Ectodermal cell (in vitro differentiated cells): Measurements from ENCODE around the gene FAM47C.
"Not testable (repeated sequence)": the region's sequence is repeated elsewhere in the genome, so short reads cannot be mapped to it uniquely, and the experiment has no call there.

Experiments
- H3K27ac ChIP-seq: 2 replicates; pipeline ENCODE4 v1.7.0; 2013; ENCODE audit warnings: mild to moderate bottlenecking, low read depth, low read length; ENCODE audit not compliant: insufficient read depth, poor library complexity, severe bottlenecking
- H3K27me3 ChIP-seq: 2 replicates; pipeline ENCODE4 v1.7.0; 2013; ENCODE audit warnings: mild to moderate bottlenecking, low read length; ENCODE audit not compliant: insufficient read depth, control insufficient read depth, poor library complexity, severe bottlenecking
- H3K36me3 ChIP-seq: one replicate; pipeline ENCODE4 v1.7.0; 2013; ENCODE audit warnings: low read length; ENCODE audit not compliant: control insufficient read depth, insufficient read depth
- H3K4me1 ChIP-seq: one replicate; pipeline ENCODE4 v1.7.0; 2013; ENCODE audit warnings: low read length; ENCODE audit not compliant: control insufficient read depth, insufficient read depth
- H3K4me3 ChIP-seq: 2 replicates; pipeline ENCODE4 v1.7.0; 2013; ENCODE audit warnings: low read depth, low read length, control low read depth; ENCODE audit not compliant: insufficient read depth
- H3K9me3 ChIP-seq: 2 replicates; pipeline ENCODE4 v1.7.0; 2013; ENCODE audit warnings: mild to moderate bottlenecking, low read length, moderate library complexity; ENCODE audit not compliant: control insufficient read depth
- WGBS, 2 experiments: methylation state at CpG; one replicate each; pipeline ENCODE4 v1.1.7; 2013; ENCODE audit warnings: missing lambda C conversion rate in 2 of 2; 5-methylcytosine and 5-hydroxymethylcytosine counted together

Gene FAM47C

GRCh38 chrX:36987212-36987611, 21.0 kb upstream of the FAM47C start:
- not testable (repeated sequence) for H3K4me1 ChIP-seq, H3K27ac ChIP-seq, H3K36me3 ChIP-seq, H3K4me3 ChIP-seq, H3K9me3 ChIP-seq
- WGBS, 2 experiments: no CpG with 5 or more reads among the region's 1 CpG
- H3K27me3 ChIP-seq: peaks cover 18% of the 10 kb centered on the region

- Histone ChIP-seq H3K27me3 (no peaks in the 10 kb centered on the region), H3K4me3 (no peak overlapping the region), H3K4me1 (no peaks in the 10 kb centered on the region), H3K27ac (no peak overlapping the region), H3K9me3 (no peaks in the 10 kb centered on the region), H3K36me3 (no peaks in the 10 kb centered on the region)
- WGBS, 2 experiments: 41 to 52% methylated on average over 5 to 9 of the region's 9 CpGs
Observed at GRCh38 chrX:37000140-37000539, 8.0 kb upstream of the FAM47C start.

GRCh38 chrX:37010496-37010895, 2.3 kb downstream of the FAM47C start:
- no peak overlapping the region for H3K27ac ChIP-seq
- H3K27me3 ChIP-seq: no peaks in the 10 kb centered on the region
- H3K4me3 ChIP-seq: no peak overlapping the region
- H3K4me1 ChIP-seq: no peaks in the 10 kb centered on the region
- H3K9me3 ChIP-seq: no peaks in the 10 kb centered on the region
- WGBS, 2 experiments: 95% methylated on average over 22 of the region's 22 CpGs
- no peaks in the 10 kb centered on the region for H3K36me3 ChIP-seq

- H3K4me1 ChIP-seq, H3K9me3 ChIP-seq, H3K36me3 ChIP-seq, H3K27ac ChIP-seq, H3K4me3 ChIP-seq, H3K27me3 ChIP-seq: not testable (repeated sequence)
- WGBS, 2 experiments: 64% methylated on average over 1 of the region's 1 CpG; no CpG with 5 or more reads in 1 of the 2 experiments
Observed at GRCh38 chrX:37034260-37034659, 26.1 kb downstream of the FAM47C start.

- H3K27ac ChIP-seq, H3K36me3 ChIP-seq, H3K9me3 ChIP-seq, H3K4me3 ChIP-seq, H3K4me1 ChIP-seq, H3K27me3 ChIP-seq: not testable (repeated sequence)
- WGBS, 2 experiments: 94 to 96% methylated on average over 1 to 5 of the region's 7 CpGs
Observed at GRCh38 chrX:37036674-37037220, 28.6 kb downstream of the FAM47C start.

GRCh38 chrX:37038814-37039213, 30.6 kb downstream of the FAM47C start:
- H3K36me3 ChIP-seq, H3K27ac ChIP-seq, H3K4me1 ChIP-seq, H3K27me3 ChIP-seq, H3K4me3 ChIP-seq, H3K9me3 ChIP-seq: not testable (repeated sequence)
- WGBS, 2 experiments: no CpG with 5 or more reads among the region's 1 CpG

- H3K9me3 ChIP-seq, H3K36me3 ChIP-seq, H3K4me3 ChIP-seq, H3K27me3 ChIP-seq, H3K27ac ChIP-seq, H3K4me1 ChIP-seq: not testable (repeated sequence)
- 94 to 96% methylated on average over 52 to 56 of the region's 56 CpGs for WGBS, 2 experiments
Observed at GRCh38 chrX:37042956-37043885, 35.1 kb downstream of the FAM47C start.

GRCh38 chrX:37047776-37048175, 39.6 kb downstream of the FAM47C start:
- H3K27ac ChIP-seq: no peak overlapping the region
- H3K27me3 ChIP-seq: no peaks in the 10 kb centered on the region
- H3K9me3 ChIP-seq: no peaks in the 10 kb centered on the region
- H3K36me3 ChIP-seq: no peaks in the 10 kb centered on the region
- WGBS, 2 experiments: 92 to 100% methylated on average over 2 to 3 of the region's 4 CpGs
- no peak overlapping the region for H3K4me3 ChIP-seq
- H3K4me1 ChIP-seq: no peaks in the 10 kb centered on the region

GRCh38 chrX:37057572-37057971, 49.4 kb downstream of the FAM47C start:
- H3K9me3 ChIP-seq, H3K4me3 ChIP-seq, H3K36me3 ChIP-seq, H3K27ac ChIP-seq, H3K4me1 ChIP-seq, H3K27me3 ChIP-seq: not testable (repeated sequence)

GRCh38 chrX:37060999-37061398, 52.8 kb downstream of the FAM47C start:
- Histone ChIP-seq H3K4me1 (no peaks in the 10 kb centered on the region), H3K9me3 (no peaks in the 10 kb centered on the region), H3K27ac (no peak overlapping the region), H3K36me3 (no peaks in the 10 kb centered on the region), H3K4me3 (no peak overlapping the region), H3K27me3 (no peaks in the 10 kb centered on the region)
- WGBS, 2 experiments: 17% methylated on average over 1 of the region's 3 CpGs; no CpG with 5 or more reads in 1 of the 2 experiments
